GM10266 (cell line): ENCODE measurements around the gene KPNA5.

Experiments
- DNase-seq: peaks from one replicate; pipeline ENCODE4 v3.0.0; 2012; ENCODE audit errors: extremely low spot score
- CTCF ChIP-seq: IDR thresholded peaks from 2 replicates; pipeline ENCODE4 v1.5.1; 2012; ENCODE audit warnings: mild to moderate bottlenecking, low read depth; ENCODE audit not compliant: control insufficient read depth, insufficient read depth; ENCODE audit errors: missing control alignments

KPNA5 gene

GRCh38 chr6:116745176-116745575 is 64.2 kb downstream of the KPNA5 start:
- no peak for DNase-seq
- no peak for TF ChIP-seq CTCF

- DNase-seq = no peak
- no peak for TF ChIP-seq CTCF
Measured at GRCh38 chr6:116761779-116762178, 80.8 kb downstream of the KPNA5 start.

GRCh38 chr6:116762235-116762634 is 81.2 kb downstream of the KPNA5 start:
- DNase-seq = no peak
- no peak for TF ChIP-seq CTCF

GRCh38 chr6:116763048-116763447 is 82.0 kb downstream of the KPNA5 start:
- no peak for TF ChIP-seq CTCF
- DNase-seq = no peak

GRCh38 chr6:116763906-116764628 is 83.1 kb downstream of the KPNA5 start:
- no peak for TF ChIP-seq CTCF
- no peak for DNase-seq

GRCh38 chr6:116764629-116764960 is 83.6 kb downstream of the KPNA5 start:
- no peak for TF ChIP-seq CTCF
- DNase-seq = no peak

GRCh38 chr6:116764961-116765841 is 84.2 kb downstream of the KPNA5 start, which contains the start of gene FAM162B:
FAM162B (minus strand) TSS chr6:116765719; CDS start chr6:116765576, 143 bp downstream.
- DNase-seq = no peak
- TF ChIP-seq CTCF = no peak
